Muscle of arm (tissue), 12 donors: ENCODE measurements around the gene GRIK4. TPM values are rescaled to one million over a fixed set of nuclear protein-coding genes. Genes with fewer than 3 reads are reported as not detected.

Experiments used
- DNase-seq: peaks from one replicate; pipeline ENCODE4 v3.0.0-alpha.2; 2013
- polyA plus RNA-seq, 12 donors: library from polyadenylated mRNA; unstranded; fragments of 120-200 nt; gene quantifications; one replicate each; pipeline ENCODE4 v1.2.1, GENCODE V29; 2013; ENCODE audit not compliant: insufficient read length in 12 of 12

GRIK4 gene
- polyA plus RNA-seq, 12 donors, result 0.21 to 2.0 (median 0.42) TPM; not detected in 2

GRCh38 chr11:121033635-121034034, 522.1 kb downstream of the GRIK4 start:
- DNase-seq, result no peak

GRCh38 chr11:121035169-121035755, 523.7 kb downstream of the GRIK4 start:
- DNase-seq, result no peak

- no peak for DNase-seq
Measured at GRCh38 chr11:121035780-121036179, 524.2 kb downstream of the GRIK4 start.

- no peak for DNase-seq
Measured at GRCh38 chr11:121037016-121037415, 525.5 kb downstream of the GRIK4 start.

Other genes with a start within 250 kb of the GRIK4 start
- 10 to 100 TPM in 3 of 12 donors, 1 to 10 TPM in 8, not detected in 1; 6.2 to 12.1 (median 8.5) TPM for gene TLCD5, start 186.4 kb upstream of the GRIK4 start, polyA plus RNA-seq
- 10 to 100 TPM in 11 of 12 donors, not detected in 1; 31.8 to 59.6 (median 42.6) TPM for gene ARHGEF12, start 175.3 kb upstream of the GRIK4 start, polyA plus RNA-seq